GM19467 (cell line): ENCODE measurements around the gene MAMDC4.

Source experiments
- ATAC-seq: cut with Tn5 transposase; IDR thresholded peaks from one replicate; pipeline ENCODE4 v1.9.1; 2021; ENCODE audit warnings: mild to moderate bottlenecking, moderate library complexity; ENCODE audit not compliant: unreplicated experiment

Gene MAMDC4

GRCh38 chr9:136885950-136886578 is 33.9 kb downstream of the MAMDC4 start, which contains the start of gene TRAF2:
TSS of gene TRAF2 (plus strand) at chr9:136886516. CDS start at chr9:136898741, 12,225 bp downstream.
- peak; percentile 81 for ATAC-seq

GRCh38 chr9:136886610-136887597 is 34.8 kb downstream of the MAMDC4 start:
- ATAC-seq = peak; percentile 3

GRCh38 chr9:136888454-136888853 is 36.3 kb downstream of the MAMDC4 start:
- no peak for ATAC-seq

GRCh38 chr9:136889858-136890257 is 37.7 kb downstream of the MAMDC4 start:
- no peak for ATAC-seq

GRCh38 chr9:136890661-136891060 is 38.5 kb downstream of the MAMDC4 start:
- ATAC-seq = no peak

- no peak for ATAC-seq
Measured at GRCh38 chr9:136896027-136896426, 43.9 kb downstream of the MAMDC4 start.

GRCh38 chr9:136898483-136899100 is 46.4 kb downstream of the MAMDC4 start:
- ATAC-seq = no peak

- ATAC-seq = no peak
Measured at GRCh38 chr9:136899196-136899595, 47.0 kb downstream of the MAMDC4 start.

- ATAC-seq = no peak
Measured at GRCh38 chr9:136900556-136900955, 48.4 kb downstream of the MAMDC4 start.

GRCh38 chr9:136900988-136901515 is 48.9 kb downstream of the MAMDC4 start:
- no peak for ATAC-seq

- ATAC-seq = peak; percentile 44
Measured at GRCh38 chr9:136901516-136902258, 49.5 kb downstream of the MAMDC4 start.

GRCh38 chr9:136902259-136902821 is 50.2 kb downstream of the MAMDC4 start:
- peak; percentile 45 for ATAC-seq

GRCh38 chr9:136903041-136903554 is 51.0 kb downstream of the MAMDC4 start:
- ATAC-seq = no peak

- no peak for ATAC-seq
Measured at GRCh38 chr9:136906266-136906665, 54.1 kb downstream of the MAMDC4 start.

GRCh38 chr9:136907011-136907914 is 55.1 kb downstream of the MAMDC4 start:
- ATAC-seq = no peak
